Stimulated activated CD8-positive, alpha-beta memory T cell treated with anti-CD3 and anti-CD28 coated beads, Interleukin-4, amount 100 ng/mL, for 24 hours (primary cell): Measurements from ENCODE around the gene WNT16.
"Not testable (repeated sequence)": the region's sequence is repeated elsewhere in the genome, so short reads cannot be mapped to it uniquely, and the experiment has no call there.

Source experiments
- DNase-seq: peaks from one replicate; pipeline ENCODE4 v3.0.0-alpha.2; 2020; ENCODE audit warnings: low read depth

Gene WNT16

DNA sequence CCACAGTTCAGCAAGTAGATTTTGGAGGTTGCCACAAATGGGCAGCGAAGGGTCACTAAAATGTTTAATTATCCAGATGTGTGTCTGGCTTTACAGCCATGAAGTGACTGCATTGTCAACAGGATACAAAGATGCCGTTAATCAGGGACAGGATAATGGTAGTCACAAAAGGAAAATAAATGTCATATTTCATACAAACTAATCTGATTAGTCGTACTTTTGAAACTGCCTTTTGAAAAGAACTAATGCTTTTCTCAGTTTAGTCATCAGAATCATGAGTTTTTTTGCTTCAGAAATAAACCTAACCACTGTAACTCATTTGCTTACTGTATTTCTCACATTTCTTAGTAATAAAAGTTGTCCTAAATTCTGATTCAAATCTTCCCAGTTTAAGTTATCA, 22.2 kb upstream of the WNT16 start:
- no peak for DNase-seq

DNA sequence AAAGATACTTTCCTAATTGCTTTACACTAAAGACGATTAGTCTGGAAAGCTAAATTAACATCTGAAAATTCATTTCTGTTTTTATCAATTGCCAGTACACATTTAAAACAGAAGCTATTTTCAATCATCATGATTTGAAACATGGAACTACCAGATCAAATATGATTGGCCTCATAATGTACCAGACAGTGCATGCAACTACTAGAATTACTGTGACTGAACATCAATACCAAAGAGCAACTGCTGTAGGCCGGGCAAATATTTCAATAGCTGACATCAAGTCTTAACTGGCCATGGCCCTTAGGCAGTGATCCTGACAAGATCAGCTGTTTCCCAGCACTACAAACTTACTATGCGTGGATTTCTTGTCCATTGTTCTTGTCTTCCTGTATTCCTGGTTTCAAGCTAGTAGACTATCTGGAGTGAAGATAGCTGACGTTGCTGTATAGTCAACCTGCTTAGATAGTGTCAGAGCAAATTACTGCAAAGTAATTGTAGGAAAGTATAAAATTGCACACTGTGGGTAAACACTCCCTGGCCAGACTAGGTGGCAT, 21.7 kb upstream of the WNT16 start:
- DNase-seq: no peak

DNA sequence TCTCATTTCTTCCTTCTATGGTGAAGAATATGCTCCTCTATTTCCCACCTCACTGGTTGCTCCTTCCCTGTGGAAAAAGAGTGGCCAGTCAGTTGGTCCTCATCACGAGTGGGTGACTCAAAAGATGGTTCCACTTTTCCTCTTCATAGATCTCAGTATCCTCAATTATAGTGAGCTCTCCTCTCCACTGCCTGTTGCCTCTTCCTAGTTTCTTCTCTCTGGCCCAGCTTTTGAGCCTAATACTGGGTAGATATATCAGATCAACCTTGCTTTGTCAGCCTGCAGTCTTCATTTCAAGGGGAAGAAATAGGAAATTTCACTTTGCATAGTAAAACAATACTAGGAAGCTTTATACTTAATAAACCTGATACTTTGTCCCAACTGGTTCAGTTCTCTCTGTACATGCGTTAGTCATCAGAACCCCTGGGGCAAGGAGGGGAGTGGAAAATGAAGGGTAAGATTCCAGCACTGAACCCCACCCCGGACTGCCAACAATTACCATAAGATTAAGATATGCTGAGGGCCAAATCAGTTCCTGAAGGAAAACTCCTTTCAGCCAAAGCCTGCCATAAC, 15.5 kb upstream of the WNT16 start:
- no peak for DNase-seq

- DNase-seq: no peak
Measured at GRCh38 chr7:121313793-121314676, 14.8 kb upstream of the WNT16 start.

- not testable (repeated sequence) for DNase-seq
Measured at GRCh38 chr7:121315170-121315569, 13.6 kb upstream of the WNT16 start.

DNA sequence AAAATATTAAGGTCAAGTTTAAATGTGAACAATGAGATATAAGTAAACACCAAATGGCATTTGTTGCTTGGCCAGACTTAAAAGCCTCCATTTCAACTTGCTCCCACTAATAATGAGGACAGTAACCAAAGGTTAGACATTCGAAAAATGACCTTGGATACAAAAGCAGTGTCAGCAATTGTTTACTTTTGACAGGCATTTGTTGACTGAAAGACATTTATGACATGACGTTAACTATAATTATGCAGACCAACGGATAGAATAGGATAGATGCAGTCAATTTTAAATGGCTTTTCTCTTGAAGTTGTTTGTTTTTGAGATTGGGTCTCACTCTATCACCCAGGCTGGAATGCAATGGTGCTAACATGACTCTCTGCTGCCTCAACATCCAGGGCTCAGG, 6.3 kb upstream of the WNT16 start:
- no peak for DNase-seq

GRCh38 chr7:121323515-121324302, 5.1 kb upstream of the WNT16 start:
- DNase-seq: no peak

DNA sequence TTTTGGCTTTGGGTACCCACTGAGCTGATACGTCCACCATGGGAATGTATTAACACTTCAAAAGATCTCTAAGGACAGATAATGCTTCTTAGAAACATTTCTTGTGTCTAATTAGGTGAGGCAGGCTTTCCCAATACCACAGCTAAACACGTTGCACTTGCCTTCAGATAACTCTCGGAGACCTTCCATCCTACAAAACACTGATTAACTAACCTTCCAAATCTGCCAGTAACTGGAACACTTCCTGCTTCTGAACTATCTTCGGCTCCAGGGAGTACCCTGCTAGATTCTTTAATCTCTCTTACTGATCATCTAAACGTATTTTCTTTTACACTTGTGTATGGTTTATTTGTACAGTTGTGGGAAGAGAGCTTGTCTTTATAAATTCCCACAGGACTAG, 1.1 kb upstream of the WNT16 start:
- DNase-seq: no peak

GRCh38 chr7:121329191-121330052, 622 bp downstream of the WNT16 start:
- DNase-seq: no peak

GRCh38 chr7:121330053-121330833, 1.4 kb downstream of the WNT16 start:
- DNase-seq: no peak

DNA sequence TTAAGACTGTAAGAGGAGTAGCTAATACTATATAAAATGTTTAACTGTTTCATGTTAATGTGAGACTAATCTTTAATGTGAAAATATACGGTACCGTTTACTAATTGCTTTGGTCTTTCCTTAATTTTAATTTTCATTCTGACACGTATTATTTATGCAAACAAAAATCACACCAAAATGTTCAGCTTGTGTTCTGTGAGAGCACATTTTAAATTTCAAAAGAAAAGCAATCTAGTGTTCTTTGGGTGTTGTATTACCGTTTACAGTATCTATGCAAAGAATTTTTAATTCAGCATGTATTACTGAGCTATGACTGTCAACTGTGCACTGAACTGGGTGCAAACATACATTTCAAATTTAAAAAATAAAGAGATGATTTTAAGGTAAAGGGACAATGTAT, 2.2 kb downstream of the WNT16 start:
- no peak for DNase-seq

DNA sequence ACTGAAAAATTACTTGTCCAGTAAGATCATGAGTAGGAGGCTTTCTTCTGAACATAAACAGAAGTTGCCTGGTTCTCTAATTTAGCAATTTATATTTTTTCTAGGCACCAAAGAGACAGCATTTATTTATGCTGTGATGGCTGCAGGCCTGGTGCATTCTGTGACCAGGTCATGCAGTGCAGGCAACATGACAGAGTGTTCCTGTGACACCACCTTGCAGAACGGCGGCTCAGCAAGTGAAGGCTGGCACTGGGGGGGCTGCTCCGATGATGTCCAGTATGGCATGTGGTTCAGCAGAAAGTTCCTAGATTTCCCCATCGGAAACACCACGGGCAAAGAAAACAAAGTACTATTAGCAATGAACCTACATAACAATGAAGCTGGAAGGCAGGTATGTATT, 2.8 kb downstream of the WNT16 start:
- DNase-seq: no peak

GRCh38 chr7:121334376-121334775, 5.6 kb downstream of the WNT16 start:
- DNase-seq: no peak

DNA sequence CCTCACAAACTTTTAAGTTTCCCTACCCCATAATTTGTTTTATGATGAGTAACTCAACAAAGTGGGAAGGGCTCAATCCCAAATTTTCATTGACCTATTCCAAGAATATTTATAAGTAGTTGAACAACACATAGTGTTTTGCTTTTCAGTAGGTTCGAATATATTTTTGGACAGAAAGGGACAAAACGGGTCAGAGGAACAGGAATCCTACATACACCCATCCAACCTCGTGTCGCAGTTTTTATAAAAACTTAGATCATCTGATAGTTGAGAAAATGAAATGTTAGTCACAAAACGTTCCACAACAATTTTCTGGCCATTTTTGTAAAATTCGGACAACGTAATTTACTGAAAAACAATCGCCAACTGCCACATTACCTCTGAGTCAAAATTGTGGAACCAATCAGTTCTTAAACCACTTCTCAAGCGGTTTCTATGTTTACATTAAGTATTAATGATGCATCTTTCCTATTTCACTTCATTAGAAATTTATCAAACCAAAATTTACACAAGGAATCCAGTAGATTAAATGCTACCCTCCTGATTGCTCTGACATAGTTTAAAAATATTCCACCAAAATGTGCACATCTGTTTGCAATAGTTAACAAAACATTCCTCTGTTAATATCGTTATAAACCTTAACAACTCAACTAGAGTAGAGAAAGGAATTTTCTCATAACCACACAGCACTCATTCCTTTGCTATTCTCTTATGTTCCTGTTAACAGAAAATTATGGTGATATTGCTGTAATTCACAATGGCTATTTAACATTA, 6.3 kb downstream of the WNT16 start:
- DNase-seq: no peak

- no peak for DNase-seq
Measured at GRCh38 chr7:121336579-121336978, 7.8 kb downstream of the WNT16 start.

DNA sequence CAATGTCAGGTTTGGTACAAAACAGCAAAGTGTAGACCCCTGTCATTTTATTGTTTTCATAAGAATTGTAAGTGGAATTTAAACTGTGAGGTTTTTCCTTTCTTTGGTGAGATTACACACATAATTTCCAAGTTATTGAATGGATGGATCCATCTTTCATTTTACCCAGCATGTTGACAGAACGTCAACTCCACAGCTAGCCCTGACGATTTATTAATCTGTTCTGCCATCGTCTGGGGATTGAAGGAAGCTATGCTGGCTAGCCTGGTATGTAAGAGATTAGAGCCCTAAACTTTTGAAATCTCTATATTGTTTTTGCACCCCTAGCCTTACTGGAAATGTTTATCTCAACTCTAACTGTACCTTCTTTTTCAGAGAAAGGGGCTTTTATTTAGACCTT, 8.6 kb downstream of the WNT16 start:
- DNase-seq: no peak

DNA sequence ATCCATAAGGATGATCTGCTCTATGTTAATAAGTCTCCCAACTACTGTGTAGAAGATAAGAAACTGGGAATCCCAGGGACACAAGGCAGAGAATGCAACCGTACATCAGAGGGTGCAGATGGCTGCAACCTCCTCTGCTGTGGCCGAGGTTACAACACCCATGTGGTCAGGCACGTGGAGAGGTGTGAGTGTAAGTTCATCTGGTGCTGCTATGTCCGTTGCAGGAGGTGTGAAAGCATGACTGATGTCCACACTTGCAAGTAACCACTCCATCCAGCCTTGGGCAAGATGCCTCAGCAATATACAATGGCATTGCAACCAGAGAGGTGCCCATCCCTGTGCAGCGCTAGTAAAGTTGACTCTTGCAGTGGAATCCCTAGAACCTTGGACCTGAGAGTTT, 10.3 kb downstream of the WNT16 start:
- DNase-seq: no peak

DNA sequence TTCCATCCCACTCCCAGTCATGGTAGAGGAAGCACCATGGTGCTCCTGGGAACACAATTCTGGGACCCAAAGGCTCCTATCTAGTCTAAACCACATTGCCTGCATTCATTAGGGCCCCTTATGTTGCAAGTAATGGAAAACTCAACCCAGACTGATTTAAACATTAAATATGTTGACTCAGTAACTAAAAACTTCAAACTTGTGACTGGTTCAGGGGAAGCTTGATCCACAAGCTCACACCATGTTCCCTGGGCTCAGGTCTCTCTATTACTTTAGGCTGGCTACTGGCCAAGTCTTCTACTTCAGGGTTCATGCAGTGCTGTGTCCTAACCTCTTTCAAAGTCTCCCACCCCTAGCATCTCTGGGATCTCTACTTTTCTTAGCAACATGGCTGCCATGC, 13.1 kb downstream of the WNT16 start:
- no peak for DNase-seq

- DNase-seq: no peak
Measured at GRCh38 chr7:121342631-121343030, 13.8 kb downstream of the WNT16 start.

DNA sequence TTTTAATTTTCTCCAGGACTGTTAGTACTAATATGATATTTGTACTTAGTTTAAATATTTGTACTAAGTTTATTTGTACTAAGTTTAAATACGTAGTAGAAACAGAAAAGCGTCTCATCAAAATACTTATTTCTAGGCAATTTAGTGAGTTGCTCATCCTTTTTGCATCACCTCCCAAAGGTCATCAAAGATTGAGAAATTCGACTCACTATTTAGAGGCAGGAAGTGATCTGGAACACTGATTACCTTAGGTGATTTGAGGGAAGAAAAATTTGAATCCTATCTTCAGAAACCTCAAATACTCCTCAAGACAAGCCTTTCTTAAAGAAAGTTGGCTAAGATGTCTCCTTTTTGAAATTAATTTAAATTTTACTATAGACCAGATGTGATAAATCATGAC, 14.5 kb downstream of the WNT16 start:
- no peak for DNase-seq
